ENCODE results near the gene SELENOO. TPM values are rescaled to one million over a fixed set of nuclear protein-coding genes. Genes with fewer than 3 reads are reported as not detected.

The SELENOO gene
- polyA plus RNA-seq, 1 of the 3 experiments (the other 2 are of a cell fraction): 26.7 TPM

GRCh38 chr22:50255607-50256006 is 54.8 kb downstream of the SELENOO start:
- DNase-seq: no peak
- no peaks in the 10 kb centered on the region for H3K9me3 ChIP-seq
- H3K4me1 ChIP-seq (ENCODE audit: control insufficient read depth in 1 of 2, insufficient read depth in 2 of 2, low read depth in 1 of 2, low read length in 1 of 2): peaks cover 0 to 20% of the 10 kb centered on the region in 2 experiments; a peak in 1 of 4 replicates
- POLR2A ChIA-PET: no interaction called here
- peaks cover 0 to 31% of the 10 kb centered on the region in 2 experiments for H3K36me3 ChIP-seq (replicated peaks in 1 of 2; ENCODE audit: control insufficient read depth in 1 of 2, insufficient read depth in 2 of 2, low read length in 1 of 2)
- H2AFZ ChIP-seq (ENCODE audit: low read depth): no peak overlapping the region
- H3K27me3 ChIP-seq (ENCODE audit: insufficient read depth): no peaks in the 10 kb centered on the region
- H3K9ac ChIP-seq: no peak overlapping the region
- WGBS (ENCODE audit: low lambda C conversion rate): 92% methylated on average over 7 of the region's 17 CpGs
- CTCF ChIA-PET: interaction anchor here (0.8 to 2.4 kb wide), 5 partner anchors 8 to 86 kb away, joined by 3 to 11 read pairs (median 3); no protein-coding TSS in a partner anchor
- H3K4me2 ChIP-seq: no peak overlapping the region
- TF ChIP-seq JUND (IDR thresholded peaks at IDR 0.05) (no peak), YY1 (IDR thresholded peaks at IDR 0.05; ENCODE audit: low read depth) (no peak), MAX (IDR thresholded peaks at IDR 0.05; ENCODE audit: low read depth) (no peak), MXI1 (IDR thresholded peaks at IDR 0.05; ENCODE audit: low read depth, low read length) (no peak), RAD21 (IDR thresholded peaks at IDR 0.05; ENCODE audit: low read length) (no peak), FOXJ3 (CRISPR knock-in tag; IDR thresholded peaks at IDR 0.05) (no peak), NRF1 (IDR thresholded peaks at IDR 0.05; ENCODE audit: low read depth, low read length) (no peak), TEAD4 (IDR thresholded peaks at IDR 0.05; ENCODE audit: borderline replicate concordance, insufficient read depth) (no peak)
- peaks cover 25% of the 10 kb centered on the region for H3K79me2 ChIP-seq (ENCODE audit: insufficient read depth)
- H3F3A ChIP-seq (replicated peaks; ENCODE audit: insufficient read depth): peaks cover 13% of the 10 kb centered on the region
- H4K20me1 ChIP-seq (ENCODE audit: insufficient read depth): 0 out of 2 replicates have a peak, but pooled peaks cover 7% of the 10 kb centered on the region
- no peaks in the 10 kb centered on the region for H3K9me2 ChIP-seq
- no peak overlapping the region for H3K4me3 ChIP-seq (ENCODE audit: low read depth in 2 of 2, low read length in 1 of 2)
- H3K27ac ChIP-seq (ENCODE audit: low read depth in 2 of 2, low read length in 1 of 2): no peak overlapping the region

- Histone ChIP-seq H3K36me3 (replicated peaks in 1 of 2; ENCODE audit: control insufficient read depth in 1 of 2, insufficient read depth in 2 of 2, low read length in 1 of 2) (peaks cover 0 to 31% of the 10 kb centered on the region in 2 experiments), H4K20me1 (ENCODE audit: insufficient read depth) (0 out of 2 replicates have a peak, but pooled peaks cover 7% of the 10 kb centered on the region), H3K9me2 (no peaks in the 10 kb centered on the region), H3K4me2 (no peak overlapping the region), H2AFZ (ENCODE audit: low read depth) (no peak overlapping the region), H3K9me3 (no peaks in the 10 kb centered on the region), H3K79me2 (ENCODE audit: insufficient read depth) (peaks cover 27% of the 10 kb centered on the region), H3F3A (replicated peaks; ENCODE audit: insufficient read depth) (peaks cover 13% of the 10 kb centered on the region), H3K9ac (no peak overlapping the region), H3K4me1 (ENCODE audit: control insufficient read depth in 1 of 2, insufficient read depth in 2 of 2, low read depth in 1 of 2, low read length in 1 of 2) (peaks cover 0 to 19% of the 10 kb centered on the region in 2 experiments; a peak in 1 of 4 replicates), H3K27me3 (ENCODE audit: insufficient read depth) (no peaks in the 10 kb centered on the region), H3K27ac (ENCODE audit: low read depth in 2 of 2, low read length in 1 of 2) (no peak overlapping the region), H3K4me3 (ENCODE audit: low read depth in 2 of 2, low read length in 1 of 2) (no peak overlapping the region)
- no peak for TF ChIP-seq FOXM1 (IDR thresholded peaks at IDR 0.05; ENCODE audit: low read depth)
- no peak for TF ChIP-seq USF2 (IDR thresholded peaks at IDR 0.05; ENCODE audit: borderline replicate concordance, low read depth, low read length)
- no peak for TF ChIP-seq CHD2 (IDR thresholded peaks at IDR 0.05; ENCODE audit: low read length, partially characterized antibody)
- no peak for TF ChIP-seq EP300 (IDR thresholded peaks at IDR 0.05; ENCODE audit: borderline replicate concordance in 1 of 2, low read depth in 1 of 2, low read length in 1 of 2)
- TF ChIP-seq FOXJ3 (CRISPR knock-in tag; IDR thresholded peaks at IDR 0.05): no peak
- TF ChIP-seq EZH2phosphoT487 (IDR thresholded peaks at IDR 0.05; ENCODE audit: borderline replicate concordance, low read depth): no peak
- TF ChIP-seq RAD21 (IDR thresholded peaks at IDR 0.05; ENCODE audit: low read length): no peak
- TF ChIP-seq MXI1 (IDR thresholded peaks at IDR 0.05; ENCODE audit: low read depth, low read length): no peak
- TF ChIP-seq TEAD4 (IDR thresholded peaks at IDR 0.05; ENCODE audit: borderline replicate concordance, insufficient read depth): no peak
- no peak for TF ChIP-seq MEF2A (IDR thresholded peaks at IDR 0.05; ENCODE audit: borderline replicate concordance, low read depth)
- no peak for TF ChIP-seq RCOR1 (IDR thresholded peaks at IDR 0.05; ENCODE audit: low read length)
- TF ChIP-seq TAF1 (IDR thresholded peaks at IDR 0.05; ENCODE audit: borderline replicate concordance, low read depth, low read length): no peak
- TF ChIP-seq YY1 (IDR thresholded peaks at IDR 0.05; ENCODE audit: low read depth): no peak
- no peak for TF ChIP-seq PBX3 (IDR thresholded peaks at IDR 0.05)
- no peak for TF ChIP-seq RXRA (IDR thresholded peaks at IDR 0.05; ENCODE audit: borderline replicate concordance, low read depth)
- no peak for TF ChIP-seq ELF1 (IDR thresholded peaks at IDR 0.05)
- no peak for TF ChIP-seq GABPA (IDR thresholded peaks at IDR 0.05; ENCODE audit: low read depth)
- TF ChIP-seq SMC3 (IDR thresholded peaks at IDR 0.05; ENCODE audit: low read depth, low read length): no peak
- 97% methylated on average over 5 of the region's 12 CpGs for WGBS (ENCODE audit: low lambda C conversion rate)
- no peak for DNase-seq
- CTCF ChIA-PET: interaction anchor here (0.8 to 2.4 kb wide), 4 partner anchors 9 to 85 kb away, joined by 3 to 11 read pairs (median 4); no protein-coding TSS in a partner anchor
- POLR2A ChIA-PET: no interaction called here
Observed at GRCh38 chr22:50256258-50256862, 55.5 kb downstream of the SELENOO start.
